ENCODE data around the gene EEF2. TPM values are rescaled to one million over a fixed set of nuclear protein-coding genes. Genes with fewer than 3 reads are reported as not detected.

EEF2 gene
- total RNA-seq, 1 donor from 2014 or later = 1,702 TPM

DNA sequence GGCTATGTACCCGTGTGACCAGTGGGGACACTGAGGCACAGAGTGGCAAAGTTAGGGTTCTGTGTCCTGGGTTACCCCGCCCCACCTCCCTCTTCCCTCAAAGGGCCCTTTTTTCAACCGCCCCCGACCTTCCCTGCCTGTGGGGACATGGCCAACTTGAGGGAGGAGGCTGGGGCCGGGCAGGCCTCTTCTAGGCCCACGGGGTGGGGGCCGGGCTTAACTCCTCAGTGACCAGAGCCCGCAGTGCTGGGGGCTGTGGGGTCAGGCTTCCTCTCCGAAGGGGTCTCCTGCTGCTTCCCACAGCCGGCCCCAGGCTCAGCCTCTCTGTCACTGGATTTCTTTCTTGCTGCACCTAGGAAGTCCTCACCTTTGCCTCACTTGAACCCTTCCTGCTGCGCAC lies 46.2 kb upstream of the EEF2 start:
- H3K36me3 ChIP-seq = peaks cover 0 to 41% of the 10 kb centered on the region in 2 donors
- H3K4me3 ChIP-seq = no peak overlapping the region
- intact Hi-C loops (cut with DNase I) = no loop called here
- DNase-seq (ENCODE audit: extremely low spot score in 2 of 2) = no peak
- TF ChIP-seq, protein P1, sequence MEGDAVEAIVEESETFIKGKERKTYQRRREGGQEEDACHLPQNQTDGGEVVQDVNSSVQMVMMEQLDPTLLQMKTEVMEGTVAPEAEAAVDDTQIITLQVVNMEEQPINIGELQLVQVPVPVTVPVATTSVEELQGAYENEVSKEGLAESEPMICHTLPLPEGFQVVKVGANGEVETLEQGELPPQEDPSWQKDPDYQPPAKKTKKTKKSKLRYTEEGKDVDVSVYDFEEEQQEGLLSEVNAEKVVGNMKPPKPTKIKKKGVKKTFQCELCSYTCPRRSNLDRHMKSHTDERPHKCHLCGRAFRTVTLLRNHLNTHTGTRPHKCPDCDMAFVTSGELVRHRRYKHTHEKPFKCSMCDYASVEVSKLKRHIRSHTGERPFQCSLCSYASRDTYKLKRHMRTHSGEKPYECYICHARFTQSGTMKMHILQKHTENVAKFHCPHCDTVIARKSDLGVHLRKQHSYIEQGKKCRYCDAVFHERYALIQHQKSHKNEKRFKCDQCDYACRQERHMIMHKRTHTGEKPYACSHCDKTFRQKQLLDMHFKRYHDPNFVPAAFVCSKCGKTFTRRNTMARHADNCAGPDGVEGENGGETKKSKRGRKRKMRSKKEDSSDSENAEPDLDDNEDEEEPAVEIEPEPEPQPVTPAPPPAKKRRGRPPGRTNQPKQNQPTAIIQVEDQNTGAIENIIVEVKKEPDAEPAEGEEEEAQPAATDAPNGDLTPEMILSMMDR (IDR thresholded peaks at IDR 0.05) = no peak
- TF ChIP-seq POLR2AphosphoS5 (IDR thresholded peaks at IDR 0.05; ENCODE audit: insufficient read depth in 1 of 2, low read depth in 1 of 2) = no peak
- no peak for TF ChIP-seq POLR2A (IDR thresholded peaks at IDR 0.05)
- no peak overlapping the region for H3K27ac ChIP-seq
- no peaks in the 10 kb centered on the region for H3K9me3 ChIP-seq
- no peaks in the 10 kb centered on the region for H3K4me1 ChIP-seq
- H3K27me3 ChIP-seq = no peaks in the 10 kb centered on the region

DNA sequence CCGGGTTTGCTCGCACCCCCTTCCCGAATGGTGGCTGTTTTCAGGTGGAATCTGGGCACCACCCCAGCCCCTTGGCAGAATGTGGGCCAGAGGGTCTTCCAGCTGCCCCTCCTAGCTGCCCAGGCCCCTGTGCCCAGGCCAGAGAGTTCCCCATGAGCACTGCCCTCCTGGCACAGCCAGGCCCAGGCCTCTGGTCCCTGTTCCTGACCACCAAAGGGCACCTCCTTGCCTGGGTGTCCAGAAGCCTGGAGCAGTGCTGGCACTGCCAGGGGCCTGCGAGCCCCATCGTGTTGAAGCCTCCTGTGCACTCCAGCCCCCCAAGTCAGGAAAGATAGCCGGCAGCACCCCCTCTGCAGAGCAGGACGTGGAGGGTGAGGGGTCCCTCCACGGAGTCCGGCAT lies 45.7 kb upstream of the EEF2 start:
- DNase-seq (ENCODE audit: extremely low spot score in 2 of 2) = no peak
- intact Hi-C loops (cut with DNase I) = no loop called here
- H3K36me3 ChIP-seq = peaks cover 0 to 41% of the 10 kb centered on the region in 2 donors

DNA sequence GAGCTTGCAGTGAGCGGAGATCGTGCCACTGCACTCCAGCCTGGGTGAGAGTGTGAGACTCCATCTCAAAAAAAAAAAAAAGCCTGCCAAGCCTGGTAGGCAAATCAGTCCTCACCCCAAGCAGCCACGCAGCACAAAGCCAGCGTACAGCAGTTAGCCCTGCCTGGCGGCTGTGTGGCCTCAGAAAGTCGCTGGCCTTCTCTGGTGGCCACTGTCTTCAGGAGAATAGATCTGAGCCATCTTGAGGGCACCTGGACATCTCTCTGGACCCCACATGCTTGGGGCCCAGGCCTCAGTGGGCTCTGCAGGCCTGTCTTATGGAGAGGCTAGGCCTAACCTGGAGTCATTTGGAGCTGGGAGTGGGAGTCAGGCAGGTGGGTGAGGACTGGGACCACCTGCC lies 45.3 kb upstream of the EEF2 start:
- no peak for DNase-seq (ENCODE audit: extremely low spot score in 2 of 2)
- H3K36me3 ChIP-seq = peaks cover 0 to 41% of the 10 kb centered on the region in 2 donors
- no peak overlapping the region for H3K27ac ChIP-seq
- H3K27me3 ChIP-seq = no peaks in the 10 kb centered on the region
- intact Hi-C loops (cut with DNase I) = no loop called here
- H3K4me1 ChIP-seq = no peaks in the 10 kb centered on the region
- H3K9me3 ChIP-seq = no peaks in the 10 kb centered on the region
- TF ChIP-seq POLR2AphosphoS5 (IDR thresholded peaks at IDR 0.05; ENCODE audit: insufficient read depth in 1 of 2, low read depth in 1 of 2) = no peak
- no peak for TF ChIP-seq POLR2A (IDR thresholded peaks at IDR 0.05)
- TF ChIP-seq, protein P1 (IDR thresholded peaks at IDR 0.05) = no peak
- no peak overlapping the region for H3K4me3 ChIP-seq

More for the DNA sequence above, 45.7 kb upstream of the EEF2 start:
- H3K4me1 ChIP-seq = no peaks in the 10 kb centered on the region
- TF ChIP-seq, protein P1 (IDR thresholded peaks at IDR 0.05) = no peak
- no peak for TF ChIP-seq POLR2AphosphoS5 (IDR thresholded peaks at IDR 0.05; ENCODE audit: insufficient read depth in 1 of 2, low read depth in 1 of 2)
- H3K4me3 ChIP-seq = no peak overlapping the region
- no peaks in the 10 kb centered on the region for H3K9me3 ChIP-seq
- no peak overlapping the region for H3K27ac ChIP-seq
- no peaks in the 10 kb centered on the region for H3K27me3 ChIP-seq

DNA sequence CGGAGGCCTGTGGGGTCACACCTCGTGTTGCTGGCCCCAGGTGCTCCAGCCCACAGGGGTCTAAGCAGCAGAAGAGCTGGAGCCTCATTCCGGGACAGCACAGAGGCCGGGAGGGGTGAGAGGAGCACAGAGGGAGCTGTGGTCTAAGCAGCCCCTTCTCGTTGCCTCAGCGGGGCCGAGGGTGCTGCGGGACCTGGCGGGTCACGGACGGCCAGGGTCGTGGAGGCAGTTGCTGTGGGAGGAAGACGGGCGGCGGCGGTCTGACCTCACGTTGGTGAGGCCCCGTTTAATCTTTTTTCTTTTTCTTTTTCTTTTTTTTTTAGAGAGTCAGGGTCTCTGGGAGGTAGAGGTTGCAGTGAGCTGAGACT lies 44.0 kb upstream of the EEF2 start:
- Histone ChIP-seq H3K9me3 (no peaks in the 10 kb centered on the region), H3K27ac (no peak overlapping the region), H3K36me3 (peaks cover 0 to 43% of the 10 kb centered on the region in 2 donors), H3K27me3 (no peaks in the 10 kb centered on the region), H3K4me1 (no peaks in the 10 kb centered on the region), H3K4me3 (no peak overlapping the region)
- intact Hi-C loops (cut with DNase I) = no loop called here
- no peak for TF ChIP-seq POLR2A (IDR thresholded peaks at IDR 0.05)
- TF ChIP-seq POLR2AphosphoS5 (IDR thresholded peaks at IDR 0.05; ENCODE audit: insufficient read depth in 1 of 2, low read depth in 1 of 2) = no peak
- TF ChIP-seq, protein P1 (IDR thresholded peaks at IDR 0.05) = no peak
- DNase-seq (ENCODE audit: extremely low spot score in 2 of 2) = no peak

DNA sequence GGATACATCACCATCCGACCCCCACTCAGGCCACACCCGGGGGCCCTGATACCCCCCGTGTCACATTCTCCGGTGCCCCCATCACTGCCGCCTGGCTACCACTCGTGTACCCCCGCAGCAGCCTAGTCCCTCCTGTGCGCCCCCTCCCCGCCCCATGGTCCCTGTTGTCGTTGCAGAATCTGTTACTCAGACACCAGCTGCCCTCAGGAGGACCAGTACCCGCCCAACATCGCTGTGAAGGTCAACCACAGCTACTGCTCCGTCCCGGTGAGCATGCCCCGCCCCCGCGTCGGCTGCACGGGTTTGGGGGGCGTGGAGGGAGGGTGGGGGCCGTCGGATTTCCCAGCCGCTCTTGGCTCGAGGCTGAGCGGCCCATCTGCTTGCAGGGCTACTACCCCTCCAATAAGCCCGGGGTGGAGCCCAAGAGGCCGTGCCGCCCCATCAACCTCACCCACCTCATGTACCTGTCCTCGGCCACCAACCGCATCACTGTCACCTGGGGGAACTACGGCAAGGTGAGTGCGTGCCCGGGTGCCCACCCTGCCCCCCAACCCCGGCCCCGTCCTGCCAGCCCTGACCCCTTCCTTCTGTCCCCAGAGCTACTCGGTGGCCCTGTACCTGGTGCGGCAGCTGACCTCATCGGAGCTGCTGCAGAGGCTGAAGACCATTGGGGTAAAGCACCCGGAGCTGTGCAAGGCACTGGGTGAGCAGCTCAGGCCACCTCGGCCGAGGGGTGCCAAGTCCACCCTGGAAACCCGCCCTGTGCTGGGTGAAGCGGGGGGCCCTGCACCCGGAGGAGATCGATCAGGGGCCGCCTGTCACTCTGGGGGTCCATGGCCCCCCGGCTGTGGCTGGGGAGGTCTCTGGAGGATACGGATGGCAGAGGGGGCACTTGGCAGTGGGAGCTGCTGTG lies 43.3 kb upstream of the EEF2 start:
- Histone ChIP-seq H3K4me1 (no peaks in the 10 kb centered on the region), H3K27ac (no peak overlapping the region), H3K36me3 (peaks cover 0 to 40% of the 10 kb centered on the region in 2 donors), H3K27me3 (no peaks in the 10 kb centered on the region), H3K4me3 (no peak overlapping the region), H3K9me3 (no peaks in the 10 kb centered on the region)
- intact Hi-C loops (cut with DNase I) = no loop called here
- no peak for DNase-seq (ENCODE audit: extremely low spot score in 2 of 2)
- TF ChIP-seq POLR2A (IDR thresholded peaks at IDR 0.05) (no peak), POLR2AphosphoS5 (IDR thresholded peaks at IDR 0.05; ENCODE audit: insufficient read depth in 1 of 2, low read depth in 1 of 2) (no peak)
- TF ChIP-seq, protein P1 (IDR thresholded peaks at IDR 0.05) = no peak

All from vagina (tissue), 2 donors.